ENCODE results near the gene ADGRV1. TPM values are rescaled to one million over a fixed set of nuclear protein-coding genes. Genes with fewer than 3 reads are reported as not detected.

ADGRV1 gene
- total and polyA plus RNA-seq, 12 donors = 0.03 to 1.4 (median 0.44) TPM; not detected in 6

DNA sequence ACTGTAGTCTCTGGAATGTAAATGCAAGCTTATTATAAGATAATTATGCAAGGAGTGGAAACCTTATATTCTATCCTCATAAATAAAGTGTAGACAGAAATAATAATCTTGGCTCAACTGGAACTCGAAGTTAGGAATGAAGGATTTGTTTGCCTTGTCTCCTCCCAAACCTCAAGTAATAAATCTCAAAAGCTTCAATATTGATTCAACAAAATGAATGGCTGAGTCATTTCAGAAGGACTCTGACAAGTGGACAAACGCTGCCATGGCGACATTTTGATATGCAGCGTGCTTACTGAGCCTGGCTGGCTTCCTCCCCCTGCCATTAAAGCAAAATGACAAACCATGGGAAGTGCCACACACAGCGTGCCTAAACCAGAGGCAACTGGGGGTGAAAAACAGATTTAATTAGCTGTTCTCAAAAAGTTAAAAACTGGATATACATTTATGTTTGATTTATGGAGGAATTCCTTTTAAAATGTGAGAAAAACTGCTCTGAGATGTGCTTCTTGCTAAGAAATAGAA, 10.5 kb upstream of the ADGRV1 start:
- H3K27me3 ChIP-seq = peaks cover 0 to 37% (median 18%) of the 10 kb centered on the region in 7 donors
- H3K9me3 ChIP-seq = no peaks in the 10 kb centered on the region
- WGBS, 2 donors = 27 to 29% methylated on average over 5 of the region's 5 CpGs
- intact Hi-C loops (cut with DNase I) = no loop called here
- DNase-seq = peak in 1 of 2 donors; percentile 8
- no peaks in the 10 kb centered on the region for H3K4me1 ChIP-seq
- H3K27ac ChIP-seq = no peak overlapping the region
- peak in 3 of 8 donors; percentile 66 to 85 (median 78) for ATAC-seq
- H3K4me3 ChIP-seq = no peak overlapping the region
- TF ChIP-seq, protein P1, sequence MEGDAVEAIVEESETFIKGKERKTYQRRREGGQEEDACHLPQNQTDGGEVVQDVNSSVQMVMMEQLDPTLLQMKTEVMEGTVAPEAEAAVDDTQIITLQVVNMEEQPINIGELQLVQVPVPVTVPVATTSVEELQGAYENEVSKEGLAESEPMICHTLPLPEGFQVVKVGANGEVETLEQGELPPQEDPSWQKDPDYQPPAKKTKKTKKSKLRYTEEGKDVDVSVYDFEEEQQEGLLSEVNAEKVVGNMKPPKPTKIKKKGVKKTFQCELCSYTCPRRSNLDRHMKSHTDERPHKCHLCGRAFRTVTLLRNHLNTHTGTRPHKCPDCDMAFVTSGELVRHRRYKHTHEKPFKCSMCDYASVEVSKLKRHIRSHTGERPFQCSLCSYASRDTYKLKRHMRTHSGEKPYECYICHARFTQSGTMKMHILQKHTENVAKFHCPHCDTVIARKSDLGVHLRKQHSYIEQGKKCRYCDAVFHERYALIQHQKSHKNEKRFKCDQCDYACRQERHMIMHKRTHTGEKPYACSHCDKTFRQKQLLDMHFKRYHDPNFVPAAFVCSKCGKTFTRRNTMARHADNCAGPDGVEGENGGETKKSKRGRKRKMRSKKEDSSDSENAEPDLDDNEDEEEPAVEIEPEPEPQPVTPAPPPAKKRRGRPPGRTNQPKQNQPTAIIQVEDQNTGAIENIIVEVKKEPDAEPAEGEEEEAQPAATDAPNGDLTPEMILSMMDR (IDR thresholded peaks at IDR 0.05) = no peak
- no peaks in the 10 kb centered on the region for H3K36me3 ChIP-seq

DNA sequence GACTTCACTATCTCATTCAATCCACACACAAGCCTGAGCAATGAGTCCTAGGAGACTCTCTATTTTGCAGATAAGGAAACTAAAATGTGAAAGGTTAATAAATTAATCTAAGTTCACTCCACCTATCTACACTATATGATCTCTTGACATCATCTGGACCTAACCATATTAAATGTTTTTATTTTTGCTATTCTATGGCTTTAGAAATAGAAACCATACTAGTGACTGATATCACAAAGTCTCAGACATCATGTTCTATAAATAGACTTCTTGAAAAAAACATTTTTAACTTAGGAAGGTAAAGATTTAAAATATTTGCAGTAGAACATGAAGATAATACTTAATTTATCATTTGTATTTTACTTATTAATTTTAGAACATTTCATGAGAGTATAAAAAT, 9.4 kb upstream of the ADGRV1 start:
- TF ChIP-seq, protein P1 (IDR thresholded peaks at IDR 0.05) = no peak
- no peak overlapping the region for H3K27ac ChIP-seq
- DNase-seq (no peak), ATAC-seq (no peak)
- H3K36me3 ChIP-seq = no peaks in the 10 kb centered on the region
- no peaks in the 10 kb centered on the region for H3K9me3 ChIP-seq
- intact Hi-C loops (cut with DNase I) = no loop called here
- H3K4me1 ChIP-seq = no peaks in the 10 kb centered on the region
- peaks cover 0 to 41% (median 22%) of the 10 kb centered on the region in 7 donors for H3K27me3 ChIP-seq
- no peak overlapping the region for H3K4me3 ChIP-seq

DNA sequence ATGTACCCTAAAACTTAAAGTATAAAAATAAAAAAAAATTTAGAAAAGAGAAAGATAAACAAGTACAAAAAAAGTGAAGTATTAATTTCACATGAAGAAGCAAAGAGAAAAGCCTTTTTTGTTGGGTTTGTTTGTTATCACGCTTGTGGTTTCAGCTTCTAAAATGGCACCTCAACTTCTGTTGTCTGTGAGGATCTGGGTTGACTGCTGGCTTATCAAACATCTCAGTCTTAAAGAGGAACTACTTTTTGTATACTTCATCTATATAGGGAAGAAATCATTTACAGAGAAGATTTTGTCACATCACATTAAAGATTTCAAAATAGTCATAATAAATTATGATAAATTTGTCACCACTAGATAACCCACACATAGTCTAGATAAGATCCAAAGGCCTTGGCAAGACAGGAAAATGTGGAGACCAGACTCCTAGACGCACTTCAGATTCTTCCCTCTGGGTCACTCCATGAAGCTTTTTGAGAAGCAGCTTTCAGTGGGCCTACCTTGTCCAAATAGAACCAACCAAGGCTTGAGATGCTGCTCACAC, 8.8 kb upstream of the ADGRV1 start:
- peaks cover 0 to 46% (median 22%) of the 10 kb centered on the region in 7 donors for H3K27me3 ChIP-seq
- ATAC-seq (no peak), DNase-seq (no peak)
- intact Hi-C loops (cut with DNase I) = no loop called here
- TF ChIP-seq, protein P1 (IDR thresholded peaks at IDR 0.05) = no peak
- H3K9me3 ChIP-seq = no peaks in the 10 kb centered on the region
- H3K27ac ChIP-seq = no peak overlapping the region
- 73 to 76% methylated on average over 2 of the region's 2 CpGs for WGBS, 2 donors
- no peaks in the 10 kb centered on the region for H3K36me3 ChIP-seq
- no peak overlapping the region for H3K4me3 ChIP-seq
- H3K4me1 ChIP-seq = no peaks in the 10 kb centered on the region

DNA sequence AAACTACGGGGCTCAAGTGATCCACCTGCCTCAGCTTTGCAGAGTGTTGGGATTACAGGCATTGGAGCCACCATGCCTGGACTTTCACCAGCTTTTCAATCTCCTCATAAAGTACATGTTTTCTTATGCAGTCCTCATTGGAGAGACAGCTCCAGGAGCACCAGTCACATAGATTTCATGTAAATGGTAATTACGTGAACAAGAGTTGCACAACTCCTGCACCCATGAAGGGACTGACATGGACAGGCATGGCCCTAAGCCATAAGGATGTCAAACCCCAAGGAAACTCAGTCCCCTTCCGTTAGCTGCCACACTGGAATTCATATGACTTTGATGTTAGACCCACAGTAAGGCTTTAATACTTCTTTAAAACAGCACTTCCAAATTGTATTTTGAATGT, 7.6 kb upstream of the ADGRV1 start:
- Histone ChIP-seq H3K4me1 (no peaks in the 10 kb centered on the region), H3K27me3 (peaks cover 0 to 57% (median 19%) of the 10 kb centered on the region in 7 donors), H3K4me3 (no peak overlapping the region), H3K9me3 (no peaks in the 10 kb centered on the region), H3K27ac (no peak overlapping the region), H3K36me3 (no peaks in the 10 kb centered on the region)
- TF ChIP-seq, protein P1 (IDR thresholded peaks at IDR 0.05) = no peak
- ATAC-seq (no peak), DNase-seq (no peak)
- 74 to 83% methylated on average over 3 of the region's 3 CpGs for WGBS, 2 donors
- intact Hi-C loops (cut with DNase I) = no loop called here

All from heart right ventricle (tissue), 16 donors.